Measurements from ENCODE around the gene GAS2L2.
"Not testable (repeated sequence)": the region's sequence is repeated elsewhere in the genome, so short reads cannot be mapped to it uniquely, and the experiment has no call there.

The GAS2L2 gene

GRCh38 chr17:35751541-35751940, 1.5 kb downstream of the GAS2L2 start:
- H3K36me3 ChIP-seq (ENCODE audit: control insufficient read depth, insufficient read depth, low read length); H3K4me1 ChIP-seq (ENCODE audit: control insufficient read depth, insufficient read depth, low read length); H3K4me3 ChIP-seq (ENCODE audit: low read depth, low read length); H3K9ac ChIP-seq (ENCODE audit: low read depth, low read length); H3K9me3 ChIP-seq (ENCODE audit: control insufficient read depth, insufficient read depth, low read length): not testable (repeated sequence)
- H3K27me3 ChIP-seq (ENCODE audit: control insufficient read depth, insufficient read depth, low read length): peaks cover 27% of the 10 kb centered on the region

GRCh38 chr17:35750526-35751395, 2.3 kb downstream of the GAS2L2 start:
- peaks cover 27% of the 10 kb centered on the region for H3K27me3 ChIP-seq (ENCODE audit: control insufficient read depth, insufficient read depth, low read length)
- no peaks in the 10 kb centered on the region for H3K9me3 ChIP-seq (ENCODE audit: control insufficient read depth, insufficient read depth, low read length)
- H3K9ac ChIP-seq (ENCODE audit: low read depth, low read length): no peak overlapping the region
- H3K4me3 ChIP-seq (ENCODE audit: low read depth, low read length): peak overlapping the region; percentile 45
- no peaks in the 10 kb centered on the region for H3K36me3 ChIP-seq (ENCODE audit: control insufficient read depth, insufficient read depth, low read length)
- H3K4me1 ChIP-seq (ENCODE audit: control insufficient read depth, insufficient read depth, low read length): peaks cover 4% of the 10 kb centered on the region

- peaks cover 4% of the 10 kb centered on the region for H3K4me1 ChIP-seq (ENCODE audit: control insufficient read depth, insufficient read depth, low read length)
- no peak overlapping the region for H3K9ac ChIP-seq (ENCODE audit: low read depth, low read length)
- peak overlapping the region; percentile 45 for H3K4me3 ChIP-seq (ENCODE audit: low read depth, low read length)
- no peaks in the 10 kb centered on the region for H3K36me3 ChIP-seq (ENCODE audit: control insufficient read depth, insufficient read depth, low read length)
- no peaks in the 10 kb centered on the region for H3K9me3 ChIP-seq (ENCODE audit: control insufficient read depth, insufficient read depth, low read length)
- peaks cover 27% of the 10 kb centered on the region for H3K27me3 ChIP-seq (ENCODE audit: control insufficient read depth, insufficient read depth, low read length)
Measured at GRCh38 chr17:35749560-35750412, 3.3 kb downstream of the GAS2L2 start.

GRCh38 chr17:35748979-35749378, 4.1 kb downstream of the GAS2L2 start:
- peaks cover 27% of the 10 kb centered on the region for H3K27me3 ChIP-seq (ENCODE audit: control insufficient read depth, insufficient read depth, low read length)
- H3K4me1 ChIP-seq (ENCODE audit: control insufficient read depth, insufficient read depth, low read length): peaks cover 4% of the 10 kb centered on the region
- H3K9ac ChIP-seq (ENCODE audit: low read depth, low read length): no peak overlapping the region
- H3K9me3 ChIP-seq (ENCODE audit: control insufficient read depth, insufficient read depth, low read length): no peaks in the 10 kb centered on the region
- H3K4me3 ChIP-seq (ENCODE audit: low read depth, low read length): no peak overlapping the region
- H3K36me3 ChIP-seq (ENCODE audit: control insufficient read depth, insufficient read depth, low read length): no peaks in the 10 kb centered on the region

GRCh38 chr17:35748341-35748841, 4.6 kb downstream of the GAS2L2 start:
- no peaks in the 10 kb centered on the region for H3K9me3 ChIP-seq (ENCODE audit: control insufficient read depth, insufficient read depth, low read length)
- no peak overlapping the region for H3K4me3 ChIP-seq (ENCODE audit: low read depth, low read length)
- no peak overlapping the region for H3K9ac ChIP-seq (ENCODE audit: low read depth, low read length)
- peaks cover 29% of the 10 kb centered on the region for H3K27me3 ChIP-seq (ENCODE audit: control insufficient read depth, insufficient read depth, low read length)
- no peaks in the 10 kb centered on the region for H3K36me3 ChIP-seq (ENCODE audit: control insufficient read depth, insufficient read depth, low read length)
- H3K4me1 ChIP-seq (ENCODE audit: control insufficient read depth, insufficient read depth, low read length): peaks cover 4% of the 10 kb centered on the region

- no peak overlapping the region for H3K4me3 ChIP-seq (ENCODE audit: low read depth, low read length)
- peaks cover 4% of the 10 kb centered on the region for H3K4me1 ChIP-seq (ENCODE audit: control insufficient read depth, insufficient read depth, low read length)
- H3K36me3 ChIP-seq (ENCODE audit: control insufficient read depth, insufficient read depth, low read length): no peaks in the 10 kb centered on the region
- peaks cover 29% of the 10 kb centered on the region for H3K27me3 ChIP-seq (ENCODE audit: control insufficient read depth, insufficient read depth, low read length)
- no peaks in the 10 kb centered on the region for H3K9me3 ChIP-seq (ENCODE audit: control insufficient read depth, insufficient read depth, low read length)
- H3K9ac ChIP-seq (ENCODE audit: low read depth, low read length): no peak overlapping the region
Measured at GRCh38 chr17:35747540-35748017, 5.5 kb downstream of the GAS2L2 start.

- Histone ChIP-seq H3K9ac (ENCODE audit: low read depth, low read length) (no peak overlapping the region), H3K27me3 (ENCODE audit: control insufficient read depth, insufficient read depth, low read length) (peaks cover 41% of the 10 kb centered on the region), H3K9me3 (ENCODE audit: control insufficient read depth, insufficient read depth, low read length) (peaks cover 2% of the 10 kb centered on the region), H3K4me1 (ENCODE audit: control insufficient read depth, insufficient read depth, low read length) (peaks cover 6% of the 10 kb centered on the region), H3K4me3 (ENCODE audit: low read depth, low read length) (no peak overlapping the region), H3K36me3 (ENCODE audit: control insufficient read depth, insufficient read depth, low read length) (no peaks in the 10 kb centered on the region)
Measured at GRCh38 chr17:35745749-35746320, 7.2 kb downstream of the GAS2L2 start.

- Histone ChIP-seq H3K9ac (ENCODE audit: low read depth, low read length) (no peak overlapping the region), H3K27me3 (ENCODE audit: control insufficient read depth, insufficient read depth, low read length) (peaks cover 41% of the 10 kb centered on the region)
Measured at GRCh38 chr17:35745246-35745645, 7.8 kb downstream of the GAS2L2 start.

GRCh38 chr17:35744830-35745229, 8.2 kb downstream of the GAS2L2 start:
- Histone ChIP-seq H3K9me3 (ENCODE audit: control insufficient read depth, insufficient read depth, low read length) (peaks cover 8% of the 10 kb centered on the region), H3K4me3 (ENCODE audit: low read depth, low read length) (no peak overlapping the region), H3K4me1 (ENCODE audit: control insufficient read depth, insufficient read depth, low read length) (peaks cover 6% of the 10 kb centered on the region), H3K36me3 (ENCODE audit: control insufficient read depth, insufficient read depth, low read length) (no peaks in the 10 kb centered on the region), H3K27me3 (ENCODE audit: control insufficient read depth, insufficient read depth, low read length) (peaks cover 42% of the 10 kb centered on the region), H3K9ac (ENCODE audit: low read depth, low read length) (no peak overlapping the region)

More at GRCh38 chr17:35745246-35745645, 7.8 kb downstream of the GAS2L2 start:
- H3K36me3 ChIP-seq (ENCODE audit: control insufficient read depth, insufficient read depth, low read length): no peaks in the 10 kb centered on the region
- H3K4me1 ChIP-seq (ENCODE audit: control insufficient read depth, insufficient read depth, low read length): peaks cover 6% of the 10 kb centered on the region
- peaks cover 8% of the 10 kb centered on the region for H3K9me3 ChIP-seq (ENCODE audit: control insufficient read depth, insufficient read depth, low read length)
- no peak overlapping the region for H3K4me3 ChIP-seq (ENCODE audit: low read depth, low read length)

GRCh38 chr17:35743626-35744328, 9.3 kb downstream of the GAS2L2 start:
- Histone ChIP-seq H3K9me3 (ENCODE audit: control insufficient read depth, insufficient read depth, low read length) (peaks cover 8% of the 10 kb centered on the region), H3K4me3 (ENCODE audit: low read depth, low read length) (no peak overlapping the region), H3K9ac (ENCODE audit: low read depth, low read length) (no peak overlapping the region), H3K27me3 (ENCODE audit: control insufficient read depth, insufficient read depth, low read length) (peaks cover 42% of the 10 kb centered on the region), H3K4me1 (ENCODE audit: control insufficient read depth, insufficient read depth, low read length) (peaks cover 2% of the 10 kb centered on the region), H3K36me3 (ENCODE audit: control insufficient read depth, insufficient read depth, low read length) (no peaks in the 10 kb centered on the region)

Data from iPS-15b (cell line).